HG02870 (cell line): ENCODE results near the gene KIAA1191.

Experiments
- ATAC-seq: cut with Tn5 transposase; IDR thresholded peaks from one replicate; pipeline ENCODE4 v1.9.1; 2021; ENCODE audit warnings: mild to moderate bottlenecking, moderate library complexity; ENCODE audit not compliant: unreplicated experiment

Gene KIAA1191

DNA sequence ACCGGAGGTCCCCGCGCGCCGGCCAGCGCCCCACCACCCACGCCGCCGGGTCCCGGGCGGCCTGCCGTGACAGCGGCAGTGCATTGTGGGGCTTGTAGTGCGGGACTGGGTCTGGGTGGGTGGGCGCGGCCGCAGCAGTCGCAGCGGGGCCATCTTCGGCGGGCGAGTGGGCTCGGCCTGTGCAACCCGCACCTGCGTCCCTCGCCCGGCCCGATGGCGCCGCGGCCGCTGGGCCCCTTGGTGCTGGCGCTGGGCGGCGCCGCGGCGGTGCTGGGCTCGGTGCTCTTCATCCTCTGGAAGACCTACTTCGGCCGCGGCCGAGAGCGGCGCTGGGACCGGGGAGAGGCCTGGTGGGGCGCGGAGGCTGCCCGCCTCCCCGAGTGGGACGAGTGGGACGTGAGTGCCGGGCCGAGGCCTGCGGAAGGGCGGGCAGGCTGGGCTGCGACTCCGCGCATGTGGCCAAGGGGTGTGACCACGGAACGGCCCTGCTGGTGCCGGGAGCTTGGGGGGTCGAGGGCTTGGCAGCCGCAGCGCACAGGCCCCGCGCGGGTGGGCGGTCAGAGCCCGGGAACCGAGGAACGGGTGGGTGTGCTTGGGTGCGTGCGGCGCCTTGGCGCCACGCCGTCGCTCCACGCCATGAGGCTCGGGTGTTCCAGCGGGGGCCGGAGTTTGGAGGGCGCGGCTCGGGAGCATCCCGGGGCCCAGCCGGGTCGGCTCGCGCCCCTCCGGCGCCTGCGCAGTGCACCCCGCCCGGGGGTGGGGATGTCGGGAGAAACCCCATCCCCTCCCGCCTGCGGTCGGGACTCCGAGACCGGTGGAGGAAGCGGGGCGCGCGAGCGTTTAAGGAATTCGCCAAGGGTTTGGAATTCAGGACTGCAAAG is 4.0 kb upstream of the KIAA1191 start, which contains the start of gene ARL10:
TSS of gene ARL10 (plus strand) at position 137 of the 881 bp plus-strand sequence. CDS start at position 214, 77 bp downstream.
- no peak for ATAC-seq

DNA sequence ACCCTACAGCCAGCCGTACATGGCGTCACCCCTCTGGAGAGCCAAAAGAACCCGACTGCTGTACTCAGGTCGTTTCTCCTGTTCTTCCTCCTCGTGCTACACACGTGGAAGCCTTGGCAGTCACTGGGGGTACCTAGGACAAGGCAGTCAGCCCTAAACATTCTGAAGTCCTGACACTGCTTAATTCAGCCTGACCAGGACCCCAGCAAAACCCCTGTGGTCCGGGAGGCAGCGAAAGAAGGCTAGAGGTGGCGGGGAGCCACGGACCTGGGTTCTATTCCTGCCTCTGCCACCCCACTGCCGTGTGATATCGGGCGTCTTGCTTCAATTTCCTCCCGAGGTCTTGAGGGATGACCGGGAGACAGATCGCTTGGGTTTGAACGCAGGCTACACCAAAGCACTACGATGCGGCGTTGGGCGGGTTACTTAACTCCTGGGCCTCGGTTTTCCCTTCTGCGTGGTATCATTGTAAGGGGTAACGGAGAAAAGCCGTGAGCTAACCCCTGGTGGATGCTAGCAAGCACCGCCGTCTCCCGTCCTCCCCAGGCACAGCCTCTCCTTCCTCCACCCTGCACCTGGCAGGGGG is 3.3 kb upstream of the KIAA1191 start:
- no peak for ATAC-seq

DNA sequence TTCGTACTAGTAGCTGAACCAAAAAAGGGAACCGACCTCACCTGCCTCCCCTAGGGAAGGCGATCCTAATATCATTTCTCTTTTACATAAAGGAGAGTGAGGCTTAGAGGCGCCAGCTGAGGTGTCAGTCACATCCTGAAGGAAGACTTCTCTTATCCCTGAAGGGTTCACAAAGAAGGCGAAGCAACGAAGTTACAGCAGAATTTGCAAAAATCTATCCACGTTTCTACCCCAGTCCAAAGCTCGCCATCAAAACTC is 598 bp upstream of the KIAA1191 start:
- ATAC-seq: peak; percentile 4

DNA sequence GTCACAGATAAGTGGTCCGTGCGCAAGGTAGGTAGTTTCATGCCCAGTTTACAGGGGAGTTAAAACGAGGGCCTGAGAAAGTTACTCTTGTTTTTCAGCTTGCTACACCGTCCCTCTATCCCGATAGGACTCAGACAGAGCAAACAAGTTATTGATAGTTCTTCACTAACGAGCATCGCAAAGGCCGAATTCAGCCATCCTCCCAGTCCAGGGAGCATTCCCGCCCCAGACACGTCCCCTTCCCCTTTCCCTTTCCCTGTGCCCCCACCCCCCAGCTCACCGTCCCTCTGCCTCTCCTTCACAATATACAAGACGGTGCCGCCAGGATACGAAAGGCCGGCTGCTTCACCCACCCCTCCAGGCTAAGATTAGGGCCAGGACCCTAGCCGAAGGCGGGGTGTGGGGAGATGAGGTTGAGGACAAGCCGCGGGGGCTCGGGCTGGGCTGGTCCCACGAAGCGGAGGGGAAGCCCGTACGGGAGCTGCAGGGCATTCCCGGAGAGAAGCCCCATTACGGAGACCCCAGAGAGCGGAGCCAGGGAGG is 599 bp downstream of the KIAA1191 start:
- ATAC-seq: peak; percentile 5

DNA sequence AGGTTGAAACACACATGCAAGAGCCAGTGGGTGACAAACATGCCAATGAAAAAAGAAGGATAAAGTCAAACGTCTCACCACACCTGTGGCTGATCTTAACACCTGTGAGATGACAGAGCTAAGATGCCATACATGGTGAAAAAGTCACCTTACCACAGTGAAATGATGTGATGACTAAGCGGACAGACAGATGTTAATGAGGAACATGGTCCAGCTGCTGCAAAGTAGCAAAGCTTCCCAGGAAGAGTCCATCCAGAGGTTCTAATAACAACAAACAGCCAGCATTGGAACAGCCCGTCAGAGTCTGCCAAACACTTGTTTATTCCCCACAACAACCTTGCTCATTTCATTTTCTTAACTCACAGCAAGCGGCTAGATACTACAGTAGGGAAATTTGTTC is 1.9 kb downstream of the KIAA1191 start:
- no peak for ATAC-seq

DNA sequence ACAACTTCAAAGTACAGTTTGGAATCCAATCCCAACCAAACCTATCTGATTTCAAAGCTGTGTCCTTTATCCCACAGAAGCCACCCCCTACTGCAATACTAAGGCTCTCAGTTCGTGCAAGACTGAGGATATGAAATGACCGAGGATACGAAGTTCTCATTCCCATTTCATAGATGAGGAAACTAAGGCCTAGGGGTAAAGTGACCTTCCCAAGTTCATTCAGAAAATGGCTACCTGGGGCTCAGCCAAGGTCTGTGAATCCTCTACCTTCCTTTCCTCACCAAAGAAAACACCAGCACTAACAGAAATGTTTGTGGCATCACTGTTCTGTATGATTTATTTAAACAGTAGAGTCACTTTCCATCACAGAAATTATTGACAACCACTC is 5.4 kb downstream of the KIAA1191 start:
- ATAC-seq: no peak

DNA sequence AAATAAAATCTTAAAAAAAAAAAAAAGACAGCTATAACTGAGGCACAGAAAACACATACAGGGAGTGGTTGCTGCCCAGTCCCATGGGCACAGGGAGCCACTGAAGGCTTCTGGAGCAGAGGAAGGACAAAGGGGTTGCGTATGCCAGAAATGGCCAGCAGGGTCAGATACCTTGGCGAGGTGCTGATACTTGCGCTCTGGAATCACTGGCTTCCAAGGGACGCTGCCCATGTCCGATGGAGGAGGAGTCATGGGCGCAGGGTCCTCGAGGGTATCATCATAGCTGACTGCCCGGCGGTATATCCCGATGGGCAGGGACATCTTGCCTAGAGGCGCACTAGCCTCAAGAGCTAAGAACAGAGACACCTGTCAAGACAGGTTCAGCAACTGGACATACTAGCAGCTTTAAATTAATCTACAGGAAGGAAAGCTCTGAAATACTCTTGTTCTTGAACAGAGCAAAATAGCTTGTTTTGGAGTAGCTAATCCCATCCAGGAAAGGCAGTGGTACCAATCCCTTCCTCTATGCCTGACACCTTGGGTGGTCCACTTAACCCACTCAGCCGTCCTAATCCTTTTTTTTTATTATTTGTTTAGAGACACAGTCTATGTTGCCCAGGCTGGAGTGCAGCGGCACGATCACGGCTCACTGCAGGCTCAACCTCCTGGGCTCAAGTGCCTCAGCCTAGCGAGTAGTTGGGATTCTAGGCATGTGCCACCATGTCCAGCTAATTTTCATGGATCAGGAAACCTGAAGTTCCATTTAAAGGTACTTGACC is 6.0 kb downstream of the KIAA1191 start:
- ATAC-seq: no peak

DNA sequence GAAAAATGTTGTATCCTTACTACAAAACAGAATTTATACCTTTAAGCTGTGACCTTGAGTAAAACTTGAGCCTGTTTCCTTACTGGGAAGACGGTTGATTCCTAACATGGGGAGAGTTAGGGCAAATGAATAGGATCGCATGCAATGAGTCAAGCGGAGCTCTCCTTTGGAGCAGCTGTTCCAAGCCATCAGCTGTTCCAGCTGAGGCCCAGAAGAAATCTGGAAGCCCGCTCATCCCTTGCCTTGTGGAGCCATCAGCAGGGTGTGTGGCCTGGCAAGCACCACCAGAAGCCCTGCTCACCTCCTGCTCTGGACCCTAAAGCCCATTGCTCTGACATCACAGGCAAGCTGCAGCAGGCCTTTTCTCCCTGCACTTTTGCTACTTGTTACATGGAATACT is 8.0 kb downstream of the KIAA1191 start:
- ATAC-seq: no peak

DNA sequence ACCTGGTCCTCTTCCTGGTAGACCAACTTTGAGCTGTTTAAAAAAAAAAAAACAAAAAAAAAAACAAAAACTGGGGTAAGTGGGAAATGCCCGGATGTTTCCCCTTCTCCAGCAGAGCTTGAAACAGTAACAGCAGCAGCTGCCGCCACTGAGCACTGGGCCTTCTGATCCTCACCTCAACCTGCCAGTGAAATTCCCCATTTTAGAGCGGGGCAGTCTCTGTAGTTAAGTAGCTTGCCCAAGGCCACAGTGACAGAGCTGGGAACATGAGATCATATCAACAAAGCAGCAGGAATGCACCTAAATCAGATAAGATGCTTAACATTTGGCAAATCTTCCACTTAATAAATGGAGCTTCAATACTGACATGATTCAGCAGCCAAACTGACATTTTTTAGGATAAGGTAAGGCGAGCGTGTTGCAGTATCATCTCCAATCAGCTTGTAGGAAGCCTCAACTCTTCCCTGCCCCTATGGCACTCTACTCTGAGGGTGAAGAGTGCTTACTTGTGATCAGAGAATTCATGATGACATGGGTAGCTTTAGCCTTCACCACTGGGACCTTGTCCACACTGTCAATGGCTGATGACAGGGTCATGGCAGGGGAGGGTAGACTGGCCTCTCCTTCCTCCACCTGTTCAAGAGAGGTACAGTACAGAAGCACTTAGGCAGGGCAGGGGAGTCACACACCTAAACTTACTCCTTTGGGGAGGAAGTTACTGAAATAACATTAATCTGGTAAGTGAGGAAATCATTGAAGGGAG is 9.3 kb downstream of the KIAA1191 start:
- ATAC-seq: no peak

DNA sequence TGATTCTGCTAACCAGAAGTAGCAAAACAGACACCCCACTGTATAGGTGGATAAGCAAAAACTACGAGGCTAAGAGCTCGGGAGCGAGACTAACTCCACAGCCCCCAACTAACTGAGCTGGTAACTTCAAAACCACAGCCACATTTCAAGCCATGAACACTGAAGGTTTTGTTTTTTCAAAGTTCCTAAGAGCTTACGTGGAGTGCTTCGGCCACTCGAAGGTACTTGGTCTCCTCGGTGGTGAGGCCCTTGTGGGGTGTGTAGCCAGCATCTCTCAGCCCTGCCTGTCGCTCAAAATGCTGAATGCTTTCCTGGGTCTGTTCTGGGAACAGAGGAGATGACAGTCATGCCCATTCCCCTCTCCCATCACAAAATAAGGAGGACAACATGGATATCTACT is 11.1 kb downstream of the KIAA1191 start:
- ATAC-seq: no peak

DNA sequence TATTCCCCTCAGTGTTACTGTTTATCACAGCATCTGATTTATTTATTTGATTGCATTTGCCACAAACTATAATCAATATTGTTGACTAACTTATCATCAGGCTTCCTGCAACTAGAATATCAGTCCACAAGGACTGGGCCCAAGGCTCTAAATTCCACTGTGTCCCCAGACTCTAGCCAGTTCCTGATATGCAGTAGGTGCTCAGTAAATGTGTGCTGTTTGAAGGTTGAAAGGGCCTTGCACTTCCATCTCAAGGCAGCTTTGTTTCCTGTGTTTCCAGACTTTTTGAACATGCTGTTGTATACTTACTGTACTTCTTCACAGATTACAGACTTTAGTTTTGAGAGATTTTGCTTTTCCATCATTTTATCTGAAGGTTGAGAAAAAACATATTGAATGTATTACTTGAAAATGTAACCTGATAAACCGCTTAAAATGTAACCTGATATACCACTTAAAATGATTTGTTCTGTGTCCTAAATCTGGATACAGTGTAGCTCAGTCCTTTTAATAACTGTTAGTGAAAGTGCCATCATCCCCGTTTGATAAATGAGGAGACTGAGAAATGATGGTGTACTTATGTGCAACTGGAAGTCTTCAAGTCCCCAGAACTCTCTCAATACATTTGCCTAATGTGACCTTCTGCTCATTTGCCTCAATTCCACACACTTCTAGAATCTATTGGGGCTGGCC is 18.7 kb downstream of the KIAA1191 start:
- no peak for ATAC-seq

DNA sequence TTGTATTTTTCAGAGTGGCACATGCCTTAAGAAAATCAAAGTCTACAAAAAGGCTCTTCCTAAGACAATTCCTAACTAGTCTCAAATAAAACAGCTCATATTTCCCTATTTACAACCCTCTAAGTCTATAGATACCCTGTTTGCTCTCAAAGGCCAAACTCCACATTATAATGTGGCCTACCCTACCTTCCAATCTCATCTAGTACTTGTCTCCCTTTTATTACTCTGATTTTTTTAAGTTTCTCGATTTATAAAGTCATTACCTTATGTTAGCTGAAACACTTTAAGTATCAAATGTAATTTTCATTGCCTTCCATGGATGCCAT is 19.4 kb downstream of the KIAA1191 start:
- ATAC-seq: no peak

DNA sequence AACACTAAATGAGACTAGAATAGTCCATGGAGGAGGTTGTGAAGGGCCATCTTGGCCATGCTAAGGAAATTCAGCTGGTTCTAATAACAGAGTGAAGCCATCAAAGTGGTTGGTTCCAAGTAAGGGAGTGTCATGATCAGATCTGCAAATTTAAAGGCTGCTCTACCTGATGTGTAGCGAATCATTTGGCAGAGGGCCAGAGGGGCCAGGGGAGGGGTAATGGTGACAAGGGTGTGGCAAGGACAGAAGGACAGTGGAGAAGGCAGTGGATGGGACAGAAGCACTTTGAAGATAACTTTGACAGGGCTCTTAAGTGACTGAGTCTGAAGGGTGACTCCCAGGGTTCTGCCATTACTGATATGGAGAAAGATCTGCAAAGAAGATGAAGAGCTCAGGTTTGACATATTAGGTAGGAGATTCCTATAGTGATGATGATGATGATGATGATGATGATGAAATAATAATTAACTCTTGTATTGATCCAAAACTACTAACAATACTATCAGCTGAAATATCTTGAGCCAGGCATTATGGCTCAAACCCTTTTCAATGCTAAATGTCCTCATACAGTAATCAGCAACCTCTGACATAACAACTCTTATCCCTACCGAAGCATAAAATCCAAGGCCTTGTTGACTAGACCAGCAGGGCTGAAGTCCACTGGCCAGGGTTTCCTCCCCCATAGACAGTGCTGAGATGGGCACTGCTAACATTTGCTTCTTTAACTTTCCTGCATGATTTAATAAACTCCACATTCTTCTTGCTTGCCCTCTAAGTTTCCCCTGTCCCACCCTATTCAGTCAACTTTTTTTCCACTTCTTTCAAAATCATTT is 20.0 kb downstream of the KIAA1191 start:
- ATAC-seq: no peak

DNA sequence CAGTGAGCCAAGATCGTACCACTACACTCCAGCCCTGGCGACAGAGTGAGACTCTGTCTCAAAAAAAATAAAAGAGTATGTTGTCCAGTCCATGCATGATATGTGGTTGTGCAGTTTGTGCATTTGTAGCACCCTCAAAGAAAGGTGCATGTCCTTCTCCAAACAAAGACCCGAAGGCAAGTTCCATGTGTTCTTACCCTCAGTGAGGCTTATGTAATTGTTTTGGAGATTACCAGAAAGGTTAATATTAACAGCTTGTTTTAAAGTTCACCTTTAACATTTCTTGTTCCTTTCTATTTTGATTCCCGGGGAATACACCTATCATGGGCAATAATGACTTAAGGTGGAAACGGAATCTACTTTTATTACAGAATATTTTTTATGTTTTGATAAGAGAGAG is 22.3 kb downstream of the KIAA1191 start:
- no peak for ATAC-seq

DNA sequence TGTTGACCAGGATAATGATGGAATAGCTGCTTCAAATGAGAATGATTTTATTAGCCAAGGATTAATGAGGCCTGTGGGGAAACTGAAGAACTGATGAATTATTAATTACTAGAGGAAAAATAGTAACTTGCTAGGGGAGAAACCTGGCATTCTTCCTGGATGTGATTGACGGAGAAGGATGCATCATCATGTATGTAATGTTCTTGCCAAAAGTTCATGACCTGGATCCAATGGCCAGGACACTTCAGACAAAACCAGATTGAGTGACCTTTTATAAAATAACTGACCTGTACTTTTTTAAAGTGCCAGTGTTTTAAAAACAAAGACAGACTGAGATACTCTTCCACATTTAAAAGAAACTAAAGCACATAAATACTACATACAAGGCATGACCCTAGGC is 23.7 kb downstream of the KIAA1191 start:
- ATAC-seq: no peak

DNA sequence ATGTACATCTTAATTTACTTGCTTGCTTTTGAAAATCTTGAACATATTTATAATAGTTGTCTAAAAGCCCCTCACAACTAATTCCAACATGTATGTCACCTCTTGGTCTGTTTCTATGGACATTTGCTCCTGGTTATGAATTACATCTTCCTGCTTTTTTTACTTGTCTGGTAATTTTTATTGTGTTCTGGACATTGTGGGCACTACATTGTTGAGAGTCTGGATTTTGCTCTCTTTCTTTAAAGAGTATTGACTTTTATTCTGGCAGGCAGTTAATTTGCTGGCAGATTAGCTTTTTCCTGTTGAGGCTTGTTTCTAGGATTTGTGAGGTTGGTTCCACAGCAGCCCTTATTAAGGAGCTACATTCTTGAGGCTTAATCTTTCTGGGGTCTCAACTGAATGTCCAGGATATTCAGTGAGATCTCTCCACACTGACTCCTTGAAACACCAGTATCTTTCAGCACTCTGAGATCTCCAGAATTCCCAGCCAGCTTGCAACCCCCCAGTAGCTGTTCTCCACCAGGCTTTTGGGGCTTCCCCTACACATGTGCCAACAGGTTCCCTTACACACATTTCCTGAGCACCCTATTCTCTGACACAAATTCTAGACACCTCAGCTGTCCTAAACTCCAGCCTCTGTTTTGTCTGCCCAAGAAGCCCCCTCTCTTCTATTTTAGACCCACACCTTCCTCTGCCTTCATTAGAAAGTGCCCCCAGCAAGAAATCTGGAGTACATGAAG is 27.4 kb downstream of the KIAA1191 start:
- no peak for ATAC-seq

DNA sequence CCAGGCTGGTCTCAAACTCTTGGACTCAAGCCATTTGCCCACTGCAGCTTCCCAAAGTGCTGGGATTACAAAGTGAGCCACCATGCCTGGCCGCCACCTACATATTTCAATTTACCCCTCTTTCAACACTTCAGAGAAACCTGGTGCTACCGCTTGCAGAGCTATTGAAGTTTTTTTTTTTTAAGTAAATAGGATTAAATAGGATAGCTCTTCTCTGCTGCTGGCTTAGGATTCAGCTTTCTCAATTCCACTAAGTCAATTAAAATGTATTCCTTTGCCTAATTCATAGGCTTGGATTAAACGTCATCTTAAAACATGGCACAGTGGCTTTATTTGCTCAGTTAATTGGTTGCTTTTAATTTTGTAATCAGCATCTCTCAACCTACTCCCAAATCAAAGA is 41.0 kb downstream of the KIAA1191 start:
- no peak for ATAC-seq

DNA sequence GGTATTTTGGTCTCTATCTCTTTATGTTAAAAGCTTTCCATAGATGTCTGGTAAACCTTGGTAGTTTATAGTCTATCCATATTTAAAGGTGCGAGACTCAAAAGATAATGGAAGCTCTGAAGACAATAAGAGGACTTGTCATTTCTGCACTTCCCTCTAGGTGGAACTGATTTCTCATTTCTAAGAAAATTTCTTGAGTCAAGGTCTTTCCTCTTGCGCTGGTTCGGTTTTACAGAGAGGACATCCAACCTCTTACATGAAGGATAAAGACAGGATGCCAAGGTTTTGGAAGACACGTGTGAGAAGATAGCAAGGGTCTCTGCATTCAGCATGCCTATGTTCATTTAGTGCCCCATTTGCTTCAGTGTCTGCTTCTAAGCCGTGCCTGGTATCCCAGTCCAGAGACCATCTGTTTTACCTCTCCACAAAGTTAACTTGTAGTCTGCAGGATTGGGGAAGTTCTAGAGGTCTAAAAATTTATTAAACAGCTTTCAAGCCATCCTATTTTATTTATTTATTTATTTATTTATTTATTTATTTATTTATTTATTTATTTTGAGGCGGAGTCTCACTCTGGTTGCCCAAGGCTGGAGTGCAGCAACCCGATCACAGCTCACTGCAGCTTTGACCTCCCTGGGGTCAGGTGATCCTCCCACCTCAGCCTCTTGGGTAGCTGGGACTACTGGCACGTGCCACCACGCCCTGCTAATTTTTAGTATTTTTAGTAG is 41.6 kb downstream of the KIAA1191 start:
- ATAC-seq: no peak
